HG03196 (cell line): Measurements from ENCODE around the gene BAG5.

Experiments used
- ATAC-seq: cut with Tn5 transposase; IDR thresholded peaks from one replicate; pipeline ENCODE4 v1.9.1; 2021; ENCODE audit not compliant: unreplicated experiment

The BAG5 gene

DNA sequence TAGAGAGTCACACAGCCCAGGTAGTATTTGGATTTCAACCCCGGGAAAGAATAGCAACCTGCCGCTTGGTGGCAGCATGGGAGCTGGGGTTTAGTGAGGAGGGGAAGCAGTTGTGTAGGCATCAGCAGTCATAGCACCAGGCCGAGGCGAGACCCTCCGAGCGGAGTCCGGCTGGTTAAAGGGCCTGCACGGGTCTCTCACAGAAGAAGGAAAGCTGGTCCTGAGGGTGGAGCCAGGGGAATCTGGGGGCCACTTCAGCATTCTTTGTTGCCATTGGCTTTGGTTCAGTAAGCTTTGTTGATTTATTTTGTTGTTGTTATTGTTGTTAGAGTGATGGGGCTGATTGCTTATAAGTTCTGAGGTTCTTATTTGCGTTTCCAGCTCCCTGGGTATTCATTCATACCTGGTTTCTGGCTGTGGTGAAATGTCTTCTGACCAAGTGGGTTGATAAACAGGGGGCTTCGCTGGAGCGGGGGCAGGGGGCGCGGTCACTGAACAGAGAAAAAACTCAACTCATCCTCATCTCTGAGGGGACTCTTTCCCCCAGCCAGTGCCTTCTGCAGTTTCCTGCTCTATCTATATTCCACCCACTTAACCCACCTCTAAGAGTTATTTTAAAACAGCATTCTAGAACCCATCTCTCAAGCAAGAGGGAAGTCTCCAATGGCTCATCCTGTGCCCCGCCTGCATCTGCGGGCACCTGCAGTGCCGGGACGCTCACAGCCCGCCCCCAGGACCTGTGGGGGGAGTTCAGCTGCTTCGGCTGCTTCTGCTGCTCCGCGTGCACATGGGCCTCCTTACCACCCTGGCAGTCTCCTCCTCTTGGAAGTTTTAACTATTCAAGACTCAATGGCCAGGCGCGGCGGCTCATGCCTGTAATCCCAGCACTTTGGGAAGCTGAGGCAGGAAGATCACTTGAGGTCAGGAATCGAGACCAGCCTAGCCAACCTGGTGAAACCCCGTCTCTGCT is 51.4 kb downstream of the BAG5 start:
- ATAC-seq: no peak

DNA sequence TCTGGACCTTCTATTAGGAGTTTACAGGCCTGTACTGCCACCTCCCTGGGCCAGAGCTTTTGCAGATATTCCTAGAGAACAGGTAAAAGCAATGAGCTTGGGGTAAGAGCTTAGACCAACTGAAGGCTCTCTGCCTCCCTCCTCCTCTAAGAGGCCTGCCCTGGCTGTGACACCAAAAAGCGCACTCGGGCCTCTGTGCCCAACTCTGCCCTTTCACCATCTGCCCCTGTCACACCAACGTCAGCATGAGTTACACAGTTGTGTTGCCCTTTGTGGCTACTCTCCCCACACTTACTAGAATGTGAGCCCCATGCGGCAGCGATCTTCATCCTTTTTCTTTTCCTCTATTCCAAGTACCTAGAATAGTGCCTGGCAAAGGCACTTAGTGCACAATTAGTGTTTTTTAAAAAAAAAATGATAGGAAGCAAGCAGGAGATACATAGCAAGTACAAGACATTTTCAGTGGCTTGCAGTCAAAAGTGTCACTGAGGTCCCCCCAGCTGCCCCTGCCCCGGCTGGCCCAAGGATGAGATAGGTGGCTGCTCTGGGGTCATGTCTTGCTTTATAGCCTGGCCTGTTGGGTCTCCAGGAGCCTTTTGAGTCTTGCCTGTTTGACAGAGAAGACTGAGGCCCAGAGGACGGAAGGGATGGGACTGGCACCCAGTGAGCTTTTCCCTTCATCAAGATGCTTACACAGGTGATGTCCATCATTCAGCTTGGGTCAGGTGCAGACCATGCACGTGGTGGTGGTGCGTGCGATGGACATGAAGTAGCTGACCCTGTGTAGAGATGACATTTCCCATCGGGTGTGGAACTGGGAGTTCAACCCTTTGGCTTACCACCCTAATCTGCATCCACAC is 52.4 kb downstream of the BAG5 start:
- ATAC-seq: no peak

DNA sequence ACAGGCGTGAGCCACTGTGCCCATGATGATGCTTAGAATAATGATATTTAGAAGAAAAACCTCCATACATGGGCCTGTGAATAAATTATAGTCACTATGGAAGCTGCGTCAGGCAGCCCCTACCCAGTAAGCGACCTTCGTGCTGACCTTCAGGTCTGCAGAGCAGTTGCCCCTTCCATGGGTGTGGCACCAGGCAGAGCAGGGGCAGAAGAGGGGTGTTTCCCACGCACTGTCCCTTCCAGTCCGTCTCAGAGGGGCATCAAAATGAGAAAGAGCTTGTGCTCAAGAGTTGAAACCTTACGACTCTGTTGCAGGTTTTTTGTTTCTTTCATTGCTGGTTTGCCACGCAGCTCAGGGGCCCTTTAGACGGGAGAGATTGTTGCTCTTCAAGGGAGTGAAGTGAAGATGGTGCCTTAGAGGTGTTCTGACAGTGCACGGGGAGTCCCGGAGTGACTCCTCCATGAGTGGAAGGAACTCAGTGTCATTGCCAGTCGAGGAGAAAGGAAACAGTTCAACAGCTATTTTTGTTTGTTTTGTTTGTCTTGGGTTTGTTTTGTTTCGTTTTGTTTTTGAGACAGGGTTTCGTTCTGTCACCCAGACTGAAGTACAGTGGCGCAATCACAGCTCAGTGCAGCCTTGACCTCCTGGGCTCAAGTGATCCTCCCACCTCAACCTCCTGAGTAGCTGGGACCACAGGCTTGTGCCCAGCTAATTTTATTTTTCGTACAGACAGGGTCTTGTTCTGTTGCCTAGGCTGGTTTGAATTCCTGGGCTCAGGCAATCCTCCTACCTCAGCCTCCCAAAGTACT is 53.7 kb downstream of the BAG5 start:
- ATAC-seq: no peak

DNA sequence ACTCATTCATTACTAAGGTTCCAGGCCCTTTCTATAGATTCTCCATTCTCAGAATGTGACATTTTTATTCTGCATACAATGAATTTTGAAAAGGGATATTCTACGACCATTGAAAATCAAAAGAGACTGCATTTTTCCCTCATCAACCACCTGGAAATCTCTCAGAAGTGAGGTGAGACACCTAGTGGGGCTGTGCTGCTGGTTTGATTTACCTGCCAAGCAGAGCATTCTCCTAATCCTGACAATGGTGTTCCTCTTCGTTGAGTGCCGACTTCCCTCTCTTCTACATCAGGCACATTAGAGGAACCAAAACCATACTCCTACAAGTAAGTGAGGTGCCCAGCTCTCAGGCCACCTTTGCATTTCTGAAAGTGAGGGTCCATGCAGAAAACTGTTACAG is 54.7 kb downstream of the BAG5 start:
- ATAC-seq: no peak
